Fibroblast of skin of right biceps (primary cell): Measurements from ENCODE around the gene ADGRG3.
"Not testable (repeated sequence)": the region's sequence is repeated elsewhere in the genome, so short reads cannot be mapped to it uniquely, and the experiment has no call there.

Experiments
- DNase-seq: peaks from one replicate; pipeline ENCODE4 v3.0.0-alpha.2; 2013

ADGRG3 gene

DNA sequence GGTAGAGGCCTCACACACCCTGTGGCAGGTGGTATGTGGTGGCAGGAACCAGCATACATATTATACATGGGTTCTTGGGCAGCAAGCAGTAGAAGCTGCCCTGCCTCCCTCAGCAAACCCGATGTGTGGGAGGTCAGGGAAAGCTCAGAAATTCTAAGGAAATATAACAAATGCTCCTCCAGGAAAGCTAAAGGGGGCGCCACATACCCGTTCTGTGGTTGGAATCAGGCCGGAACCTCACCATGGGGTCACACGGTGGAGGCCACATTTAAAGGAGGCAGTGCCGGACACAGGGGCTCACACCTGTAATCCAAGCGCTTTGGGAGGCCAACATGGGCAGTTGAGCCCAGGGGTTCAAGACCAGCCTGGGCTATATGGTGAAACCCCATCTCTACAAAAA, 55.1 kb downstream of the ADGRG3 start:
- DNase-seq: no peak

DNA sequence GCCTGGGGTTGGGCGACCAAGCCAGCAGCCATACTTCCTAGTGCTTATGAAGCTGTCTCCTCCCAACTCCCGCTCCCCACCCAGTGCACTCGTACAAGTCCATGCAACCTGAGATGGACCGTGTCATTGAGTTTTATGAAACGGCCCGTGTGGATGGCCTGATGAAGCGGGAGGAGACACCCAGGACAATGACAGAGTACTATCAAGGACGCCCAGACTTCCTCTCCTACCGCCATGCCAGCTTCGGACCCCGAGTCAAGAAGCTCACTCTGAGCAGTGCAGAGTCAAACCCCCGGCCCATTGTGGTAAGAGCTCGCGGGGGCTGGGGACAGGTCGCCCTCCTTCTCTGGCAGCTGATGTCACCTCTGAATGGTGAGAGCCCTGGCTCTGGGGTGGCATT, 56.4 kb downstream of the ADGRG3 start:
- no peak for DNase-seq

DNA sequence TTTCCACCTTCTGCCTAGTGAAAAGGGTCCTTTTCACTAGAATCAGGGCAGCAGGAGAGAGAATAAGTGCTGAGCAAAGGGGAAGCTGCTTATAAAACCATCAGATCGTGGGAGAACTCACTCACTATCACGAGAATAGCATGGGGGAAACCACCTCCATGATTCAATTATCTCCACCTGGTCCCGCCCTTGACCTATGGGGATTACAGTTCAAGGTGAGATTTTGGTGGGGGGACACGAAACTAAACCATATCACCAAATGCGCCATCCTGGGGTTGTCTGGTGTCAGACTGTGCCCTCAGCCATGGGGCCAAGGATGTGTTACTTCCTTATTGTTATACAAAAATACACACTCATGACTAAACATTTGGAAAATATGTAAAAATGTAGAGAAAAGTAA, 57.0 kb downstream of the ADGRG3 start:
- DNase-seq: no peak

DNA sequence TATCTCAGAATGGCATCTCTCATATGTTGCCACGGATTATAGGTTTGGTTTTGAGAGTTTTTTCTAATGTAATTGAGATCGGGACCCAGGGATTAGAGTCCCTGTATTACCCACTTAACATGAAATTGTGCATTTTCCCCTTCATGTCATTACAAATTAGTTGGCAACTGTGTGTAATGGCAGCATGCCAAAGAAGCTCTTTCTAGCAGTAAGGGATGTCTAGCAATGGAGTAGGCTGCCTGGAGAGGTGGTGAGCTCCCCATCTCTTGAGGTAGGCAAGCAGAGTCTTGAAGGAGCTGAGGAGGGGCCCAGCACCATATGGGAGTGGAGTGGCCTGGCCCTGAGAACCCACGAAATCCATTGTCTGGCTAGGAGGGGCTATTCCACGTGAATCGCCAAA, 57.4 kb downstream of the ADGRG3 start:
- DNase-seq: no peak

DNA sequence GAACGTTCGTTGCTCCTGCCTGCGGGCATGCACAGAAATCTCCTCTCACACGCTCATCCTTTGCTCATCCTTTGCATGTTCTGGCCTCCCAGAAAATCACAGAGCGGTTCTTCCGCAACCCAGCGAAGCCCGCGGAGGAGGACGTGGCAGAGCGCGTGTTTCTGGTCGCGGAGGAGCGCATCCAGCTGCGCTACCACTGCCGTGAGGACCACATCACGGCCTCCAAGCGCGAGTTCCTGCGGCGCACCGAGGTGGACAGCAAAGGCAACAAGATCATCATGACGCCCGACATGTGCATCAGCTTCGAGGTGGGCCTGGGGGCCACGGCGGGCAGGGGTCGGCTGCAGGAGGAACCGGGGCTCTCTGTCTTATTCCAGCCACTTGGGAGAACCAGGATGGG, 57.9 kb downstream of the ADGRG3 start:
- no peak for DNase-seq

DNA sequence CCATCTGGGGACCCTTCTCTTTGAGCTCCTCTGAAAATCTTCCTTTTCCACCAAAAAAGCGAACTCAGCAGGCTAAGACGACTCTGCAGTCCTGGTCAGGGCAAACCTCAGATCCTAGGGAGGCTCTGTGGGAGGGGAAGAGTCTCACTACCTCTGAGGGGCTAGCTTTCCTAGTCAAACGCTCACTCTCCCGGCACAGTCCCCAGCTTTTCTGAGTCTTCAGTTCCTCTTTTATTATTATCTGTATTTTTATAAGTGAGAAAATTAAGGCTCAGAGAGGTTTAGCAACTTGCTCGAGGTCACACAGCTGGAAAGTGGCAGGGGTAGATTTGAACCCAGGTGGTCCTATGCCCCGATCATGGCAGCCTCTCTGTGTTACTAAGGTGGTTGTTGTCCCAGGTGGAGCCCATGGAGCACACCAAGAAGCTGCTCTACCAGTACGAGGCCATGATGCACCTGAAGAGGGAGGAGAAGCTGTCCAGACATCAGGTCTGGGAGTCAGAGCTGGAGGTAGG, 58.4 kb downstream of the ADGRG3 start:
- no peak for DNase-seq

DNA sequence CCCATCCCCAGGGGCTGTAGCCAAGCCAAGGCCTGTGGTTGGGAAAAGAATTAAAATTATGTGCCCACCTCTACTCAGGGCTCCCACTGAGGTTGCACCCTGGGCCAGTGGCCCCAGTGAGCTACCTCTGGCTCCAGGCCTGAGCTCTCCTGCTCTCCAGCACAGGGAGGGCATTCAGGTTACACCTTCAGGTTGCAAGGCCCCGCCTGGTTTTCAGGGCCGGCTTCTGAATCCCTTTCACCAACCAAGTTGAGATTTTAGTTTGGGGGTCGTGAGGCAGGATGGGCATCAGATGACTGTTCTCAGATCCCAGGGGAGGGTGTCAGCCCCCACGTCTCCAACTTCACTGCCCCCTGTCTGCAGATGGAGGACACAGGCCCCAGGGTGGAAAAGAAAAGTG, 59.5 kb downstream of the ADGRG3 start:
- no peak for DNase-seq

DNA sequence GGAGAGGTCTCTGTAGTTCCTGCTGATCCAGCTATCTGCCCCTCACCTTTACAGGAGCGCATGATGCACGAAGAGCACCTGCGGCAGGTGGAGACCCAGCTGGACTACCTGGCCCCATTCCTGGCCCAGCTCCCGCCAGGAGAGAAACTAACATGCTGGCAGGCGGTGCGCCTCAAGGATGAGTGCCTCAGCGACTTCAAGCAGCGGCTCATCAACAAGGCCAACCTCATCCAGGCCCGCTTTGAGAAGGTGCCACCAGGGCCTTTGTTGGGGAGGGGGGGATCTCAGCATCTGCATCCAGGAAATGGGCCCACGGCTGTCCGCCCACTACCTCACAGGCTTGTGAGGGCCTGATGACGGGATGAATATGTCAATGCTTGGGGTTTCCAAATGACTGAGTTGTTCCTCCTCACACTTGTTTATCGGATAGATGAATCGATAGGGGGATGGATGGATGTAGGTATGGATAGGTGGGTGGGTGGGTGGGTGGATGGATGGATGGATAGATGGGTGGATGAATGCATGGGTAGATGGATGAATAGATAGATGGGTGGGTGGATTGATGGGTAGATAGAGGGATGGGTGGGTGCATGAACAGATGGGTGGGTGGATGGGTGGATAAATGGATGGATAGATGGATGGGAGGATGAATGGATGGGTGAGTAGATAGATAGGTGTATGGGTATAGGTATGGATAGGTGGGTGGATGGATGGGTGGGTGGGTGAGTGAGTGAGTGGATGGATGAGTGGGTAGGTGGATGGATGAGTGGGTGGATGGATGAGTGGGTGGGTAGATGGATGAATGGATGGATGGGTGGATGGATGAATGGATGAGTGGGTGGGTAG, 60.5 kb downstream of the ADGRG3 start:
- no peak for DNase-seq

DNA sequence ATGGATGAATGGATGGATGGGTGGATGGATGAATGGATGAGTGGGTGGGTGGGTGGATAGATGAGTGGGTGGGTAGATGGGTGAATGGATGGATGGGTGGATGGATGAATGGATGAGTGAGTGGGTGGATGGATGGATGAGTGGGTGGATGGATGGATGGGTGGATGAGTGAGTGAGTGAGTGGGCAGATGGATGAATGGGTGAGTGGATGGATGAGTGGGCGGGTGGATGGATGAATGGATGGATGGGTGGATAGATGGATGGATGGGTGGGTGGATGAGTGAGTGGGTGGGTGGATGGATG, 61.0 kb downstream of the ADGRG3 start:
- DNase-seq: no peak

DNA sequence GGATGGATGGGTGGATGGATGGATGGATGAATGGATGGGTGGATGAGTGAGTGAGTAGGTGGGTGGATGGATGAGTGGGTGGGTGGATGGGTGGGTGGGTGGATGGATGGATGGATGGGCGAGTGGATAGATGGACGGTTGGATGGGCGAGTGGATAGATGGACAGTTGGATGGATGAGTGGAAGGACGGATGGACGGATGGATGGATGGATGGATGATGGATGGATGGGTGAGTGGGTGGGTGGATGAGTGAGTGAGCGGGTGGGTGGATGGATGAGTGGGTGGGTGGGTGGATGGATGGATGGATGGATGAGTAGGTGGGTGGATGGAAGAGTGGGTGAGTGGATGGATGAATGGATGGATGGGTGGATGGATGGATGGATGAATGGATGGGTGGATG, 61.7 kb downstream of the ADGRG3 start:
- DNase-seq: not testable (repeated sequence)

DNA sequence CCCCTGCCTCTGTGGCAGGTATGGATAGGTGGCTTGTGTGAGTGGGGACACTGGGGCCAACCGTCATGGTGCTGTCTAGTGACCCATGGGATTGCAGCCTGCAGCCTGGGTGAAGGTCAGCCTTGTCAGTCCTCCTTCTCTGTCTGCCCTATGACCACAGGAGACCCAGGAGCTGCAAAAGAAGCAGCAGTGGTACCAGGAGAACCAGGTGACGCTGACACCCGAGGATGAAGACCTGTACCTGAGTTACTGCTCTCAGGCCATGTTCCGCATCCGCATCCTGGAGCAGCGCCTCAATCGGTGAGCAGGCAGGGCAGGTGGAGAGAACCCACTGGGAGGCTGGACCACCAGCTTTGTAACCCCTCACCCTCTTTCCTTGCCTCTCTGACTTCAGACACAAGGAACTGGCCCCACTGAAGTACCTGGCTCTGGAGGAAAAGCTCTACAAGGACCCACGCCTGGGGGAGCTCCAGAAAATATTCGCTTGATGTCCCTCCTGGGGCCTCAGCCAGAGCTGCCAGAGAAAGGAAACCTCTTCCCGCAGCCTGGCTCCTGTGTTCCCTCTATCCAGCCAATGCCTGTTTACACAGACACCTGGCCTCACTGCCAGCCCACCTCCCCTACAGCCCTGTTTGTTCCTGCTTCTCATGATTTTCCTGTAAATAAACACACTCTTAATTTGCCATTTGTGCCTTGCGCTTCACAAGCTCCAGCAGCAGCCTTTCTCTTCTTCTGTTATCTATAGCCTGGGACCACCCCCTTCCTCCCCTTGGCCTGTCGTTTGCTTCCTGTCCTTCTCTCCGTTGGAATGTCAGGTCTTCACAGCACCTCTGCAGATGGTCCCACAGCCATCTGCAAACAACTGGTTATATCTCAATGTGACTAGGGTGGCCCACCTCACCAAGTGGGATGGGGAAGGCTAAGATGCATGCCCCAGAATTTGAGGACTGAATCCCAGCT, 62.9 kb downstream of the ADGRG3 start:
- DNase-seq: no peak

DNA sequence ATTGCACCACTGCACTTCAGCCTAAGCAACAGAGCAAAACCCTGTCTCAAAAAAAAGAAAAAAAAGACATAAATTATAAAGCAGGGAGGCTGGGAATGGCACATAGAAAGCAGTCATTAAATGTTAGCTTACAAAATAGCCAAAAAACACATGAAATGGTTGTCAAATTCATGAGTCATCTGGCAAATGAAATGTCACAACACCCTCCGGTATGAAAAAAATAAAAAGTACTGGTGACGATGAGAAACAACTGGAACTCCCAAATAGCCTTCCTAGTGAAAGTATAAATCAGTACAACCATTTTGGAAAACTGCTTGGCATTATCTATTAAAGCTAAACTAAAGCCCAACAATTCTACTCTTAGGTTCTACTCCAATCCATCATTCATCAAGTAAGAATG, 63.9 kb downstream of the ADGRG3 start:
- DNase-seq: peak; percentile 17

DNA sequence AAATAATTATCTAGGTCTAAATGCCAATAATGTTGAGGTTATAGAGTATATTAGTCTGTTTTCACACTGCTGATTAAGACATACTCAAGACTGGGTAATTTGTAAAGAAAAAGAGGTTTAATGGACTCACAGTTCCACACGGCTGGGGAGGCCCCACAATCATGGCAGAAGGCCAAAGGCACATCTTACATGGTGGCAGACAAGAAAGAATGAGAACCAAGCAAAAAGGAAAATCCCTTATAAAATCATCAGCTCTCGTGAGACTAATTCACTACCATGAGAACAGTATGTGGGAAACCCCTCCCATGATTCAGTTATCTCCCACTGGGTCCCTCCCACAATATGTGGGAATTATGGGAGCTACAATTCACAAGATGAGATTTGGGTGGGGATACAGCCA, 64.6 kb downstream of the ADGRG3 start:
- no peak for DNase-seq

DNA sequence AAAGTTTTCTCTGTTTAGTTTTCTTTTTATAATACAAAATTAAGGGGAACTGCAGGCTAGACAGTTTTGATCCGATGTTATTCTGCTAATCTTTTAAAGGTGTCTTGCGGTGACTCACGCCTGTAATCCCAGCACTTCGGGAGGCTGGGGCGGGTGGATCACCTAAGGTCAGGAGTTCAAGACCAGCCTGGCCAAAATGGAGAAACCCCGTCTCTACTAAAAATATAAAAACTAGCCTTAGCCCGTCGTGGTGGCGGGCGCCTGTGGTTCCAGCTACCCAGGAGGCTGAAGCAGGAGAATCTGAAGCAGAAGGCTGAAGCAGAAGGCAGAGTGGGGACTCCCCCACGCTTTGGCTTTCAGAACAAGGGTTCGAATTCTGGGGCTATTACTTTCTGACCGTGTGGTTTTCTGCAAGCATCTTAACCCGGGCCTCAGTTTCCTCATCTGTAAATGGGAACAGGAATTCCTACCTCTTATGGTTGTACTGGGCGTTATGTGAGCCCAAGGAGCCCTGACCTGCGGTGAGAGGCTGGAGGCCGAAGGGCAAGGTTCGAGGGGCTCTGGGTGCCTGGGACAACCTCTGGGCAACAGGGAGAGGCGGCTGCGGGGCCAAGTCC, 66.3 kb downstream of the ADGRG3 start:
- DNase-seq: no peak

DNA sequence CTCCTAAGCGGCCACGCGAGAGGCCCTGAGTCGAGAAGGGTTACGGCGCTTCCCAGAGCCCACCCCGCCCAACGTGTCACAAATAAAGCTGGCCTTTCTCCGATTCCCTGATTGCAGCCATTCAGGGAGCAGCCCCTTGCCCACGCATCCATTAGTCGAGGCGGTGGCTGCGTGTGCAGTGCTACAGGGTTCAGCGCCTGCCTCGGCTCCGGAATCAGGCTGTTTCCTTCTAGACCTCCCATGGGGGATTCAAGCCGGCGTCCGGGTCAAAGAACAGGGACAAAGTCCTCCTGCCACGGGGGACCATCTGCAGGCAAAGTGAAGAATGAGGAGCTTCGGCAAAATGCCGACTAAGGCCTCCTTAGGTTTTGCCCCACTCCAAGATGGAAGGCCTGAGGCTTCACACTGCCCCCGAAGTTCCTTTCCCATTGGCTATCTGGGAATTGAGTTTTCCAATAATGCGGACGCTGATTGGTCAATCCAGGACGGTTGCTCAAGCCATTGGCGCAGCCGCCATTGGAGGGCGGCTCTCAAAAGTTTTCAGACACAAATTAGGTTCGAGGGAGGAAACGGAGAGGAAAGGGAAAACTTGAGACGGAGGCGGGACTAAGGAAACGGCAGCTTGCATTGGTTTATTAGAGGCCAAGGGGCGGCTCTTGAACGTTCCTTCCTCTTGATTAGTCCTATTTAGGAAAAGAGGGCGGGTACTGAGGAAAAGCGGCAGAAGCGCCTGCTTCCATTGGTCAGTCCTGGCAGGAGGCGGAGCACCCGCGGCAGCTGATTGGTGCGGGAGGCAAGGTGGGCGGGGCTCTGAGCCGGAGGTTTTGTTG, 67.0 kb downstream of the ADGRG3 start:
- peak; percentile 100 for DNase-seq

DNA sequence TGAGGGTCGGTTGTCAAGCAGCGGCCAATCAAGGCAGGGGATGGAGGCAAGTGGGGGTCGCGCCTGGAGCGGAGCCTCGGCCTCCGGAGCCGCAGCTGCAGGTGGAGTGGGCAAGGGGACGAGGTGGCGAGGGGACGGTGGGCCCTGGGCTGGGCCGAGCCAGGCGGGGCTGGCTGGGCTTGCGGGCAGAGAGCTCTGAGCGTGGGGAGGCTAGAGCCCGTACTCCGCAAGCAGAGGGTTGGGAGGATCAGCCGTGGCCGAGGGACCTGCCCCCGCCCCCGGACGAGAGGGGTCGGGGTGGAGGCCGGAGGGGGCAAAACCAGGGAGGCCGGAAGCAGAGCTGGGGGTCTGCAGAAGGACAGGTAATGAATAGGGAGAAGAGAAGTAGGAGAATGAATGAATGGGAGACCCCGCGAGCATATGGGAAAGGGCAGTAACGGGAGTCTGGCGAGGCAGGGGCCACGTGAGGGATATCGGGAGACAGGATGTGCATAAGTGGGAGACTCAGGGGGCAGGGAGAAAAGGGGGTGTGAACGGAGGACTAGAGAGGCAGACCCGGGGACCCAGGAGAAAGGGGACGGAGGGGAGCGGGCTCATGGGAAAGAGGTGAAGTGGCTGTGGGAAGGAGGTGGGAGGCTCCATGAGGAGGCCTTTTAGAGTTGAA, 67.8 kb downstream of the ADGRG3 start, which contains the start of gene KATNB1:
Gene KATNB1 (plus strand): TSS at position 16 of the 664 bp plus-strand sequence. CDS start 1,474 bp downstream, outside the sequence.
- DNase-seq: no peak

DNA sequence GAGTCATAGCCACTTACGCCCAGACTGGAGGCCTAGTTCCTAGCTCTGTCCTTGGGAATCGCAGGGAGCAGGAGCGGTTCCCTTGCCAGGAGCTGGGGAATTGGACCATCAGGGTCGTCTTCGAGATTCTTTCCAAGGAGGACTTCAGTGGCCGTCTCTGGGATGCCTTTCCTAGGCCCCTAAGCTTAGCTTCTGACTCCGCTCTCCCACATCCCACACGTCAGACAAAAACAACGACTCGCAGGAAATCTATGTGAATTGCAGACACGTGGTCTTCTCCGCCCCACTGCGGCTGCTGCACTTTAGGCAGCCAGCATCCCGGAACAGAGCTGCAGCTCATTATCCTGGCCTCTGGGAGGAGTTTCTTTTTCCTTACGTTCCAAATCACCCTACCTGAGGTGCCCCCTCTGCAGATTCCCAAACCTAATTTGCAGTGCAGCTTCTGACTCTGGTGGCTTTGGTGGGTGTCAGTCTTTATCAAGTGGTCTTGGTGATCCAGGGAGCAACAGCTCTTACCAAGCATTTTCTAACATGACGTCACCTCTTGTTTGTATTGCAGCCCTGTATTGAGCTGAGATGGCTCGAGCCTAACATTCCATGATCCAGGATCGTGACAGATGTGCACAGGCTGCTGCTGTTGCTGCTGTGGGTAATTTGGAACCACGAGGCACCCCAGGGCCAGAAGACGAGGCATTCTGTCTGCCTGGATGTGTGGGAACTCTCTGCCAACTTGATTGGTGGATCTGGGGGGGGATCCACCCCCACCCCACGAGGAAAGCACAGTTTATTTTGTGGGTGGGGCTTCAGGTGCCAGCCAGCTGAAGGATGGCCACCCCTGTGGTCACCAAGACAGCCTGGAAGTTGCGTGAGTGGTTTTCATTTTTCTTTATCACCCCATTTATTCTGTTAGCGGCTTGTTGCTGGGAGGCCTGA, 68.6 kb downstream of the ADGRG3 start:
- peak; percentile 72 for DNase-seq

DNA sequence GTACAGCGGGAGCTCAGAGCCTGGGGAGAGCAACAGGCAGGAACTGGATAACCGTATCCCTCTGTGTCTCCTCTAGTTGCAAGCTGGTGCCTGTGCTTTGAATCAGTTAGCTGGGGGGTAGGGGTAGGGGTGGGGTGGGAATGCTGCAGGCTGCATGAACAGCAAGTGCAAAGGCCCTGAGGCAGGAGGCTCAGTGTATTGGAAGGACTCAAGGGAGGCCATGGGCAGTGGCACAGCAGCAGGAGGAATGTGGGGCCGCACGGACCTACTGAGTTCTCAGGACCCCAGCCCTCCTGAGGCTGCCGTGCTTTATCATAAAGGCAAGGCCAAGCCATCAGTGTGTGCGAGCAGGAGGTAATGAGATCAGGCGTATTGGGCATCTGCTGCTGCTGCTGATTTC, 70.7 kb downstream of the ADGRG3 start:
- DNase-seq: no peak
